ENCODE data around the gene TNFAIP2.

TNFAIP2 gene

DNA sequence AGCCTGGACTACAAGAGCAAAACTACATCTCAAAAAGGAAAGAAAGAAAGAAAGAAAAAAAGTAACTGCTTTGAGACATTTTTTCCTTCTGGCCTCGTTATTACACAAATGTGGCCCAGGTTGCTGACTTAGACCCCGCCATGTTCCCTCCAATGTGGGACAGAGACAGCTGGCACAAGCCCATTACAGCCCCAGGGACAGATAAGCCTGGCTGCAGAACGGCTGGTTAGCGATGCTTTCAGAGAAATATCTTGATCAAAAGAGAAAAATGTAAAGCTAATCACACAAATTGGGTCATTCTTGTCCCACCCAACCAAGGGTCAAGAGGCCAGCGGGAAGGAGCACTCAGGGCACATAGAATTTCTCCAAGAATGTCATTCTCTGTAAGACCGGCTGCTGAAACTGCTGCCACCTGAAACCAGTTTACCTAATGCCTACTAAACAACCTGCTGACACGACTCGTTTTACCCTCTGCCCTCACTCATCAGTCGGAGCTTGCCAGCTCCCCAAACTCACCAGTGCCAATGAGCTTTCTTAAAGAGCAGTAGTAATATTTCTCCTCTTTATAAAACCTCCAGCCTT is 63.1 kb downstream of the TNFAIP2 start:
- no peak for DNase-seq (ENCODE audit: low spot score)
